Measurements from ENCODE around the gene DUSP21. TPM values are rescaled to one million over a fixed set of nuclear protein-coding genes. Genes with fewer than 3 reads are reported as not detected.

Gene DUSP21
- total and polyA plus RNA-seq, 11 donors, result not detected

GRCh38 chrX:44876086-44876485, 32.3 kb downstream of the DUSP21 start:
- WGBS, 4 donors, result 18 to 33% (median 24%) methylated on average over 4 of the region's 4 CpGs
- DNase-seq, result no peak
- Histone ChIP-seq H3K27me3 (no peaks in the 10 kb centered on the region), H3K4me3 (peak overlapping the region in 10 of 12 donors; percentile 77 to 94 (median 88)), H3K36me3 (no peaks in the 10 kb centered on the region), H3K4me1 (peaks cover 0 to 64% (median 11%) of the 10 kb centered on the region in 12 donors), H3K27ac (peak overlapping the region in 2 of 12 donors; percentile 30 to 99), H3K9me3 (no peaks in the 10 kb centered on the region)
- TF ChIP-seq POLR2A (IDR thresholded peaks at IDR 0.05) (no peak), CTCF (IDR thresholded peaks at IDR 0.05) (no peak)
- intact Hi-C loops (cut with DNase I), result loop anchor here in 3 of 10 donors (10.0 kb wide), 3 partner anchors 79 to 199 kb away; no protein-coding TSS in a partner anchor
- ATAC-seq, result no peak

- no peaks in the 10 kb centered on the region for H3K36me3 ChIP-seq
- H3K9me3 ChIP-seq, result no peaks in the 10 kb centered on the region
- no peak overlapping the region for H3K27ac ChIP-seq
- intact Hi-C loops (cut with DNase I), result loop anchor here in 3 of 10 donors (10.0 kb wide), 3 partner anchors 78 to 198 kb away; no protein-coding TSS in a partner anchor
- no peak for TF ChIP-seq CTCF (IDR thresholded peaks at IDR 0.05)
- TF ChIP-seq POLR2A (IDR thresholded peaks at IDR 0.05), result no peak
- DNase-seq (no peak), ATAC-seq (no peak)
- no peaks in the 10 kb centered on the region for H3K27me3 ChIP-seq
- H3K4me3 ChIP-seq, result peak overlapping the region in 1 of 12 donors; percentile 90
- H3K4me1 ChIP-seq, result peaks cover 0 to 59% (median 11%) of the 10 kb centered on the region in 12 donors
- WGBS, 4 donors, result 84 to 86% (median 85%) methylated on average over 19 of the region's 19 CpGs
Observed at GRCh38 chrX:44876767-44877166, 32.9 kb downstream of the DUSP21 start.

GRCh38 chrX:44878780-44879179, 35.0 kb downstream of the DUSP21 start:
- no peaks in the 10 kb centered on the region for H3K36me3 ChIP-seq
- 81 to 89% (median 84%) methylated on average over 8 of the region's 8 CpGs for WGBS, 4 donors
- intact Hi-C loops (cut with DNase I), result loop anchor here in 3 of 10 donors (10.0 kb wide), 3 partner anchors 76 to 196 kb away; no protein-coding TSS in a partner anchor
- TF ChIP-seq POLR2A (IDR thresholded peaks at IDR 0.05) (no peak), CTCF (IDR thresholded peaks at IDR 0.05) (no peak)
- ATAC-seq (no peak), DNase-seq (no peak)
- no peaks in the 10 kb centered on the region for H3K9me3 ChIP-seq
- no peak overlapping the region for H3K27ac ChIP-seq
- no peak overlapping the region for H3K4me3 ChIP-seq
- H3K27me3 ChIP-seq, result no peaks in the 10 kb centered on the region
- H3K4me1 ChIP-seq, result peaks cover 0 to 67% (median 14%) of the 10 kb centered on the region in 12 donors

- Histone ChIP-seq H3K36me3 (no peaks in the 10 kb centered on the region), H3K4me1 (peaks cover 0 to 52% (median 11%) of the 10 kb centered on the region in 12 donors), H3K9me3 (no peaks in the 10 kb centered on the region), H3K4me3 (no peak overlapping the region), H3K27me3 (no peaks in the 10 kb centered on the region), H3K27ac (no peak overlapping the region)
- 89 to 97% (median 94%) methylated on average over 10 of the region's 10 CpGs for WGBS, 4 donors
- DNase-seq (no peak), ATAC-seq (no peak)
- intact Hi-C loops (cut with DNase I), result loop anchor here in 1 of 10 donors (10.0 kb wide), 1 partner anchor 143 kb away; no protein-coding TSS in a partner anchor
- TF ChIP-seq POLR2A (IDR thresholded peaks at IDR 0.05) (no peak), CTCF (IDR thresholded peaks at IDR 0.05) (no peak)
Observed at GRCh38 chrX:44881549-44881948, 37.7 kb downstream of the DUSP21 start.

All from heart left ventricle (tissue), 16 donors.